Sciatic nerve (tissue), 2 donors: ENCODE results near the gene MYL6B. TPM values are rescaled to one million over a fixed set of nuclear protein-coding genes. Genes with fewer than 3 reads are reported as not detected.

Source experiments
- ATAC-seq: fragments of 200-7000 bp; cut with Tn5 transposase; one replicate; pipeline ENCODE4 v1.9.1; 2020; ENCODE audit warnings: mild to moderate bottlenecking, moderate library complexity
- DNase-seq: peaks from one replicate; pipeline ENCODE4 v3.0.0-alpha.2; 2020; ENCODE audit warnings: low spot score
- intact Hi-C: fragments of 100-400 bp; cut with DNase I; formaldehyde crosslinking; loops from one replicate; pipeline ENCODE4 v1.14.2; 2022
- total RNA-seq: library from RNA; stranded (reverse); fragmentation: NEBNext Ultra II Directional; extraction: Animal tissue kit (Norgen Biotek cat#: 25700); gene quantifications from one replicate; pipeline ENCODE4 v1.2.1, GENCODE V29; 2021
- donor health status: DM: no; HTN: no; CAD: no.
- donor health status: DM: no; HTN: no; CAD: no.

The MYL6B gene
- total RNA-seq, 1 donor from 2014 or later = 40.0 TPM

GRCh38 chr12:56161690-56162351, 9.4 kb downstream of the MYL6B start:
- intact Hi-C loops = no loop called here
- DNase-seq = no peak

DNA sequence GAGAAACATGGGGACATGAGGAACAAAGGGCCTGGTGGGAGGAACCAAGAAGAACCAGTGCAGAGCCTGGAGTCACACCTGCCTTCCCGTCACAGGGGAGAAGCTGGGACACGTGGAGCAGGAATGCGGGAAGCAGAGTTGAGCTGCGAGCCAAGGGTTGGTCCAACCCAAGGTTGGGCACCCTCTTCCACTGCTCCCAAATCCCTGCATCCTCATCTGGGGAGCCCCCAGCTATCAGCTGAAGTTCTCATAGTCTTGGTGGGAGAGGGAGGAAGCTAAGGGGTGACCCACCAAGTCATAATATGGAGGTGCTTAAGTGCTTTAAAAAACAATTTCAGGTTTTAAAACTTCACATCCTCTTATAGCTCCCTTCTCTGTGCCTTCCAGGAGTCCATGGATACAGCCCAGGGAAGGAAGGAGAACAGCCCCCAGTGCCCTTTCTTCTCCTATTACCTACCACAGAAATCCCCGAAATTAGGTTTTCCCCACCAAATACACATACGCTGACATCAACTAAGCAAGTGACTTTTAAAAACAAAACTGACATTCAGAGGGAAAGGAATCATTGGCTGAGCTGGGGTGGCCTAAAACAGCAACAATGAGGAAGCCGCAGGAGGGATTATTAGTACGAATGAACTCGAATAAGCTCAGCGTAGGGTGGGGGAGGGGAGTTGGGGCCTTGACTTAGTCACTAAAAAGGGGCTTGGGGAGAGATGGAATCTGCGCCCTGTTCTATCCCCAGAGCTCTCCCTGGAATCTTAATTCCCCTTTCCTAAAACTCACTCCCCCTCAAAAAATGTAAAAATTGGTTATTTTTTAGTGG, 10.3 kb downstream of the MYL6B start:
- ATAC-seq (no peak), DNase-seq (no peak)
- intact Hi-C loops = no loop called here

More at GRCh38 chr12:56161690-56162351, 9.4 kb downstream of the MYL6B start:
- no peak for ATAC-seq

DNA sequence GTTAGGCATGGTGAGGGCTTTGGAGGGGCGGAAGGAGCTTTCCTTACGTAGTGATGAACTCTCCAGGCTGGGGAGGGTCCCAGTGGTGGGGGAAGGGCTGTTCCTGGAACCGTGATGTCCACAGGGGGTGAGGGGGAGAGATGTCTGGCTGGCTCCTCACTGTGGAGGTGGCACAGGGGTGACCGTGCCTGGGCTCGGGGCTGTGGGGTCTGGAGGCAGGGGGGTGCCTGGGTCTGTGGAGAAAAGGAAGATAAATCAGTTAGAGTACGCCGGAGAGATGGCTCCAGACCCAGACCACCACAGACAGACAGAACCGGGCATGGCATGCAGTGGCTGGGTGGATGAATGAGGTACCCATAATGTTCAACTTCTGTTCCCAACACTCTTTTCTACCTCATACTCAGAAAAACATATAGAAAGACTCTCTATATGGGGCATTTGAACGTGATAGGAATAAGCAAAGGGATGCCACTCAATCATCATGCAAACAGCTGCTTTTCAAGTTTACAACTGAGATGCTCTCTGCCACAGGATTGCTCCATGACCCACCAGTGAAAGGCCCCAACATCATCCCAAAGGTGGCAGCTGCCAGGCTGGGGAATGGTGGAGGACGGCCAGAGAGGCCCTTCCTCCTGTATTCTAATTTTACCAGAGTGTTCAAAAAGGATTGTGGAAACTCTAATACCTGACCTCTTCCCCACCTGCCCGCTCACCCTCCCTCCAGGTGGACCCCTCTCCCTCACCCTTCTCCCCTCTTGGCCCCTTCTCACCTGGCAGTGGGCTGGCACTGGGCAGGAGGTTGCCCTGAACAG, 11.4 kb downstream of the MYL6B start:
- no peak for ATAC-seq
- DNase-seq = no peak
- intact Hi-C loops = no loop called here

- no peak for ATAC-seq
- intact Hi-C loops = no loop called here
- no peak for DNase-seq
Observed at GRCh38 chr12:56164345-56164729, 11.9 kb downstream of the MYL6B start.

DNA sequence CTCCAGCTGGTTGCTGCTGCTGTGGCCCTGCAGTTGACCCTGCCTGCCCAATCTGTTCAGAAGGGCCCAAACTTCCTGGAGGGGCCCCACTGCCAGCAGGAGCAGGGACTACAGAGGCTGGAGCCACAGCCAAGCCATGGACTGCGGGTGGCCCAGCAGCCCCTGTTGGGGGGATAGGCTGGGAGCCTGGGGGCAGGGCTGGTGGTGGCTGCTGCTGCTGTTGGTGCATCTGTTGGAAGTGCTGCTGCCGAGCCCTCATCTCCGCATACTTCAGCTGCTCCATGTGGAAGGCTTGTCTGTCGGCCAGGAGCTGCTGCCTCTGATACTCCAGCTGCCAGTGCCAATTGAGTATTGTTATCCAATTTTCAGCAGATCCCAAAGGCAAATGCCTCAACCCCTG, 13.0 kb downstream of the MYL6B start:
- intact Hi-C loops = no loop called here
- DNase-seq (no peak), ATAC-seq (no peak)

GRCh38 chr12:56169229-56169759, 16.9 kb downstream of the MYL6B start:
- no peak for ATAC-seq
- no peak for DNase-seq
- intact Hi-C loops = no loop called here

- ATAC-seq (no peak), DNase-seq (no peak)
- intact Hi-C loops = no loop called here
Observed at GRCh38 chr12:56172839-56173238, 20.5 kb downstream of the MYL6B start.

DNA sequence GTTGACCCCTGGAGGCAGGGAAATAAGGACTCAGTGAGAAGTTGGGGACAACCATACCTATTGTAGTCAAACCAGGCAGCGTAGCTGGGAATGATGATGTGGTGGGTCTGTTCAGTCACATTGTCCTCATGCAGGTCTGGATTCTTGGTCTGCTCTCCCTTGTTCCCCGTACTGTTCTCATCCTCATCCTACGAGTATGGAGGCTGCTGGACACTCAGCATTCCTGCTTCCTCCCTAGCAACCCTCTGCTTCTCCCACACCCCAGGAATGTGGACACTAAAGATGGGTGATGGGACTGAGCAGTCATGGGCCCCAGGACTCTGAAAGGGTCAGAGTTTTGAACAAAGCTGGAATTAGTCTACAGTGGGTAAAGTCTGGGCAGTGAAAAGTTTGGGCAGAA, 26.0 kb downstream of the MYL6B start:
- no peak for ATAC-seq
- intact Hi-C loops = no loop called here

GRCh38 chr12:56186957-56187356, 34.6 kb downstream of the MYL6B start:
- ATAC-seq (no peak), DNase-seq (no peak)
- intact Hi-C loops = no loop called here

More for the DNA sequence above, 26.0 kb downstream of the MYL6B start:
- no peak for DNase-seq

DNA sequence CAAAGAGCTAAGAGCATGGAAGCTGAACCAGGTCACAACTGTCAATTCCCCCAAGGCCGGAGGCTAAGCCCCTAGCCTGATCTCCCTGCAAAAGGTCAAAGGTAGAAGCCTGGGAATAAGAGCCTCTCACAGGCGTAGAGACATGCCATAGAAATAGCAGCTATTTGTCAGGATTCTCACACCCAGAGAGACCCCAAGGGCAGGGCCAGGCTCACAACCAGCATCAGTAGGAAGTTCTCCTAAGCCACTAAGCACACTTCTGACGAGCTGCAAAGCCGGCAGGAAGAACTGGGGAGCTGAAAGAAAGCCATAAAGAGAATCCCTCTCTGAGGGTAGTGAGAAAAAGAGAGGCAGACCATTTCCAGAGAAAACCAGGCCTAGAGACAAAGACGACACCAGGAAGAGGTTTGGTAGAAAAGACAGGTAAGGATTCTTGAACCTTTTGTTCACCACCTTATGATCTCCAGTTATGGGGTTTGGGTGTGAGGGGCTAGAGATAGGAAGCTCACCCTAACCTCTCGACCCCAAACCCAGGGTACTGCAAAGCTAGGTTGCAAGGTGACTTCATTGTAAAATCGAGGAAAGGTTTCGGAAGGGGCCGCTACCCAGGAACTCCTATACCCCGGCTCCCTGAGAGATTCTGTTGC, 35.9 kb downstream of the MYL6B start:
- DNase-seq = no peak
- intact Hi-C loops = no loop called here
- no peak for ATAC-seq

DNA sequence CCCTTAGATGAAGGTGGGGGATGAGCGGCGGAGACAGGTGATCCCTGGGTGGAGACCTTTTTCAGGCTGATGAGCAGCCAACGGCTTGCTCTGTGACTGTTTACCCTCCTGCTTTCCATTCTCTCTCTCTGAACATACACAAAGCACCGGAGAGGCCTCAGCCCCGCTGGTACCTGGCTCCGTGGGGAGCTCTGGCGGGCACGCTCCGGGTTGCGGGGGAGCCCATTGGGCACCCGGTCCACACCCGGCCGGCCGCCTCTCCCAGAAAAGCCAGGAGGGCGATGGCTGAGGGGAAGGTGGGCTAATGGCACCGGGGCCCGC, 36.4 kb downstream of the MYL6B start:
- ATAC-seq (no peak), DNase-seq (no peak)
- intact Hi-C loops = no loop called here

- peak; percentile 92 for ATAC-seq
- peak; percentile 96 for DNase-seq
- intact Hi-C loops = no loop called here
Observed at GRCh38 chr12:56189099-56189917, 36.9 kb downstream of the MYL6B start, which contains the start of gene SMARCC2. TSS of gene SMARCC2 (minus strand) at chr12:56189483. CDS start at chr12:56189461, 22 bp downstream.

DNA sequence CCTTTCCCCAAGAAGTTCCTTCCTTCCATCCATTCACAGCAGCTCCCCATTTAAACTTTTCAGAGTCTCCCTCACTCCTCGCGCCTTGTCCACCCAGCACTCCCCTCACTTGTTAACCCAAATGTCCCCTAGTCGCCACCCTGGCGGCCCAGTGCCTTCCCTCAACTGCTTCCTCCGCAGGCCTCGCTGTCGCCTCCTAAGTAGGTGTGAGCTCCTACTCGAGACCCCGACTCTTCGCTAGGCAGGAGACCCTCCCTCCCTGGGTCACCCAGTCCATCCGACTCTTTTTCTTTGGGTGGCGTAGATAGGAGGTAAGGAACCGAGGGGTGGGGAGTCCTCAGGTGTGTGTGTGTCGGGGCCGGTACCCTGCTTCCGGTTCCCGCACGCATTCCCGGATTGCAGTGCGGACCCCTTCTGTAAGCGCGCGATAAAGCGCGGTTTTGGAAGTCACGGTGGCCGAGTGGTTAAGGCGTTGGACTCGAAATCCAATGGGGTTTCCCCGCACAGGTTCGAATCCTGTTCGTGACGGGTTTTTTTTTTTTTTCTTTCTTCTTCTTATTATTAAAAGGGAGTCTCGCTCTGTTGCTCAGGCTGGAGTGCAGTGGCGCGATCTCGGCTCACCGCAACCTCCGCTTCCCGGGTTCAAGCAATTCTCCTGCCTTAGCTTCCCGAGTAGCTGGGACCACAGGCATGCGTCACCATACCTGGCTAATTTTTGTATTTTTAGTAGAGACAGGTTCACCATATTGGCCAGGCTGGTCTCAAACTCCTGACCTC, 37.7 kb downstream of the MYL6B start:
- ATAC-seq (peak; percentile 82), DNase-seq (peak; percentile 90)
- intact Hi-C loops = loop anchor here (10.0 kb wide), 1 partner anchor 275 kb away; the partner anchor contains the start of gene SPRYD4

DNA sequence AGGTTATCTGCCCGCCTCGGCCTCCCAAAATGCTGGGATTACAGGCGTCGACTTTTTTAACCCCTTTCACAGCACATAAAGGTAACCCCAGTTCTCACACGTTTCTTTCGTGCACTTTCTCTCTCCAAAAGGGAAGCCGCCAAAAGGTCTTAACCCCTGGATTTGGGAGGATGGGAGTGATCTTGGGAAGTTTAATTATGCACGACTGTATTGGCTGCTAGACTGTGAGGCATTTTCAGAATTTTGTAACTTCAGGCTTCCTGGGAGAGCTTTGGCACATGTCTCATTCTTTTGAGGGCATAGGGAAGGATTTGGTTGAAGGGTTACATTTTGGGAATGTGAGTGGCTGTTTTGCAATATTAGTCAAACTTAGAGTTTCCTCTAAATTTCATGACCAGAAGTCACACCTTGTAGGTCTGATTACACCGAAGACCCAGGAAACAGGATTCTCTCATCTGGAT, 38.3 kb downstream of the MYL6B start:
- ATAC-seq = peak; percentile 7
- intact Hi-C loops = loop anchor here (10.0 kb wide), 1 partner anchor 274 kb away; the partner anchor contains the start of gene SPRYD4
- no peak for DNase-seq

- no peak for ATAC-seq
- no peak for DNase-seq
- intact Hi-C loops = loop anchor here (10.0 kb wide), 1 partner anchor 272 kb away; the partner anchor contains the start of gene SPRYD4
Observed at GRCh38 chr12:56192582-56192981, 40.2 kb downstream of the MYL6B start.

DNA sequence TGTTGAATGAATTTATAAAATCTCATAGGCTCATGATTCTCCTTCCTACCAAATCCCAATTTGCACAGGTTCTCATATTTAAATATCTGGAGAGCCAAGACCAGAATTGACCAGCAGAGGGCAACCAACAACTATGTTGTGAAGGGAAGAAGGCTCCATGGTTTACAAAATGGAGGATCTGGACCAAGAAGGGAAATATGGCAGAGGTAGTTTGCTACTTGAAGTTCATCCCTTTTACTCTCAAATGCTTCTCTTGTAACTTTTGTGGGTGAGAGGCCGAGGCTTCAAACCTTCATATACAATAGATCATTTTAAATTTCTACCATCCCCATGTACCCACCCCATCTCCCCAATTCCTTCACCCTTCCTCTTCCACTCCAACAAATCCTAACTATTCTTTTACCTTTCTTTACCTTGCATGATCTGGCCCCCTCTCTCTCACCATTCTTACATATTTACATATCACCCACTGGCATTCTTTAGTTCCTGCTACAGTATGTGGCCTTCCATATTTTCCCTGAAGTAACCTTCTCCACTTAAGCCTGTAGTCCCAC, 40.7 kb downstream of the MYL6B start:
- ATAC-seq = peak; percentile 30
- DNase-seq = peak; percentile 85
- intact Hi-C loops = loop anchor here (10.0 kb wide), 1 partner anchor 272 kb away; the partner anchor contains the start of gene SPRYD4
